NCI-H2107 treated with DMSO at 0.1 percent for 48 hours (cell line): Measurements from ENCODE around the gene PDE3A.

Experiments used
- DNase-seq: peaks from one replicate; lab custom pipeline; 2025; ENCODE audit not compliant: unreplicated experiment; lab: John Stamatoyannopoulos, UW

Gene PDE3A

DNA sequence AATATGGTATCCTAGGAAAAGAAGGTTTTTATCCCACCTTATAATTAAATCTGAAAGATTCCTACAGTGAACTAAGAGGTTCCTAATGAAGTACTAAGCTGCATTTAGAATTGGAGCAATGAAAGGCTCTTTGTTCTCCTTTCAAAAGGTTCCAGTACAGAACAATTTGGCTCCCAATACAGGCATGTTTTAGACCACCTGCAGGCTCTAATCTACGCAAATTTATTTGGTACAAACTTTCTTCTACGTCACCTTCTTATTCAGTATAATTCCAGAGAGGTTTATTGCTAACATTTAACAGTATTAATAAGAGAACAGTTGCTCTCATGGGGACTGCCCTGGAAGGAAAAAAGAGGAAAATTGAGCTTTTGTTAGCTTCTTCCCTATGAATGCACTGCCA is 289.2 kb downstream of the PDE3A start:
- DNase-seq = no peak

GRCh38 chr12:20681334-20681733 is 313.0 kb downstream of the PDE3A start:
- DNase-seq = no peak

DNA sequence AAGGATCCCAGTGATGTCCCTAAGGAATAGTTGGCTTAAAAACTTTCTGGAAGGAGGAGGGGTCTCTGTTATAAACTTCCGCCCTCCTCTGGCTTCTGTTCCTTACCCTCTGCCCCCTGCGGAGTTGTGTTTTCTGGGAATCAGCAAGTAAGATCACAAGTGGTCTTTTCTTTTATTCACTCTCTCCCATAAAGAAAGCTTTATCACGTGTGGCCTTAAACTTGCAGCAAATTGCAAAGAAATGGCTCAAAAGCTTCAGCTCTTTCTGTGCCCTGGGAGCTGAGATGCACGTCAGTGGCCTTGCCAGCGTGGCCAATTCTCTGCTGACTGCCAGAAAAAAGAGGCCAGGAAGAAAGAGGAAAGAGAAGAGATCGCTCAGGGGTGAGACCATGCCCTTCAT is 326.9 kb downstream of the PDE3A start, which contains the start of gene SLCO1C1:
Gene SLCO1C1 (plus strand): TSS at position 101 of the 400 bp plus-strand sequence. CDS start 4,245 bp downstream, outside the sequence.
- DNase-seq = no peak

DNA sequence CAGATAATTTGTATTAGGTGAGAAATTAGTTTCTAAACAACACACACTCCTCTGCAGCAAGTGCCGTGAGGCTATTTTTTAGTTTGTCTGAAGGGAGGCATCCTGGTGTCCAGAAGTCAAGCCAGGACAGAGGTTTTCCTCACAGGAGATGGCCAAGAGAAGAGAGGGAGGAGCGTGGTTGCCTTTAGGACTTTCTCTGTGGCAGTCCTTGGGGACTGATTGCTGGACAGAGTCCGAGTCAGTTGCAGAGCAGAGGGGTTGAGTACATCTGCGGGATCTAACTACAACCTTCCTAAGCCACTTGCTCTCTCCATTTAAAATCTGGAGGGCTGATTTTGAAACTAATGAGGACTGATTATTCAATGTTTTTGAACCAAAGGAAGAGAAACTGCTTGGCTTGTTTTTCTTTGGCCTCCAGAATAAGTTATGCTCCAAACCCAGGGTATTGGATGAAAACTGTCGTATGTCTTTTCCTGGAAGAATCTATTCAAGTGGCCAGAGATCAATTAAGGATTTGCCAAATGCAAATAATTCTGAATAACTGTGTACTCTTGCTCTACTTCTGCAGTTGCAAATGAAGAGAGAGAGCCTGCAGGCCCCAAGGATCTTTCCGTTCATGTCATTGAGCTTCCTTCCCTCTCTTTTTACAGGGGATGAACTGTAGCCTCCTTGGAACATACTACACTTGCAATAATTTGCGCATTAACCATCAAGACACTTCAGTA is 328.0 kb downstream of the PDE3A start:
- no peak for DNase-seq

GRCh38 chr12:20701106-20701505 is 332.8 kb downstream of the PDE3A start:
- no peak for DNase-seq

- DNase-seq = no peak
Measured at GRCh38 chr12:20704860-20705259, 336.5 kb downstream of the PDE3A start.

DNA sequence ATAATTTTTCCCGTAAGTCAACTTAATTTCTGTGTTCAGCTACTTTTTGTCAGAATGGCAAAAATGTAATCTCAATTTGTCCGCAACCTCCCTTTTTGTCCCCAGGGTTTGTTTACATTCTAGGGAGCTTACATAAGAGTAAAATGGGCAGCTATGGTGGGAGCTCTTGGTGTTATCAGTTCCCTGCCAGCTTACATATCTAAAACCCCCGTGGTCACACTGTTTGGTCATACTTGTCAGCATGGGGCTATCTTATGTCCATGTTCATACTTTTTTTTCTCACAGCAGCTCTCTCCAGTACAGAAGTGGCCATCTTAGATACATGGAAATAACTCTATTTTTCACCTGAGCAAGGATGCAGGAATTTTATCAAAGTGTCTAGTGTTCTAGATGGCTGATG is 343.5 kb downstream of the PDE3A start:
- DNase-seq = no peak

GRCh38 chr12:20716037-20716436 is 347.7 kb downstream of the PDE3A start:
- no peak for DNase-seq

GRCh38 chr12:20716985-20717384 is 348.6 kb downstream of the PDE3A start:
- no peak for DNase-seq

DNA sequence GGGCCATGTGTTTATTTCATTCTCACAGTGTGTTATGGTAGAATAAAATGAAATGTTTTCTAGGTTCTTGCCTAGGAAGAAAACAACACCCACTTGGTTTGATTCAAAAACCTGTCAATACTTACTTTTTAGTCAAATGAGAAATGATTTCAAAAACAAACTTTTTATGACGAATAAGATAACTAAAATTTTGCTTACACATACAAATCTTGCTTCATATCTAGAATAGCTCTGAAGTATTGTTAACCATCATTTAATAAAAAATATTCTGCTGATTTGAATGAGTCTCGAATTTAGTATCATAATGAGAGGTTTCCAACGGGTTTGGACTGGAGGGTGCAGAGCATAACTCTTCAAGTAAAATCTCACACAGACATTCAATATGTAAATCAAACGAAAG is 350.0 kb downstream of the PDE3A start:
- no peak for DNase-seq

- no peak for DNase-seq
Measured at GRCh38 chr12:20722142-20722541, 353.8 kb downstream of the PDE3A start.

- no peak for DNase-seq
Measured at GRCh38 chr12:20731274-20731673, 362.9 kb downstream of the PDE3A start.
